ENCODE results near the gene ATP2B2. TPM values are rescaled to one million over a fixed set of nuclear protein-coding genes. Genes with fewer than 3 reads are reported as not detected.
A peak's percentile ranks its signal among the peaks of the same experiment; 100 is the strongest.

Gene ATP2B2
- total RNA-seq, 4 donors from 2014 or later, result 0.31 to 2.9 (median 1.8) TPM

DNA sequence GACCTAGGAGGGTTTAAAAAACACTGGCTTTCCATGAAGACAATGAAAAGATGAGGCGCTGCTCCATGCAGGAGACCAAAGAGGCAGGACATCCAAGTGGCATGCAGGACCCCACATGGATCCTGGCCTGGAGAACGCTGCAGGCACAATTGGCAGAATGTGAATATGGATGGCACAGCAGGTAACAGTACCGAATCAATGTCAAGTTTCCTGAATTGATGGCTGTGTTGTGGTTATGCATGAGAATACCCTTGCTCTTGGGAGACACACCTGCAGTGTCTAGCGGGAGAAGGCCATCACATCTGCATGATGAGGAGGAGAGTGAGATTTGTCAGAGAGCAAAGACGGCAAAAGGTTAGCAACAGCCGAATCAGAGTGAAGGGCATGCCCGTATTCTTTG, 110.2 kb downstream of the ATP2B2 start:
- TF ChIP-seq, protein P1, sequence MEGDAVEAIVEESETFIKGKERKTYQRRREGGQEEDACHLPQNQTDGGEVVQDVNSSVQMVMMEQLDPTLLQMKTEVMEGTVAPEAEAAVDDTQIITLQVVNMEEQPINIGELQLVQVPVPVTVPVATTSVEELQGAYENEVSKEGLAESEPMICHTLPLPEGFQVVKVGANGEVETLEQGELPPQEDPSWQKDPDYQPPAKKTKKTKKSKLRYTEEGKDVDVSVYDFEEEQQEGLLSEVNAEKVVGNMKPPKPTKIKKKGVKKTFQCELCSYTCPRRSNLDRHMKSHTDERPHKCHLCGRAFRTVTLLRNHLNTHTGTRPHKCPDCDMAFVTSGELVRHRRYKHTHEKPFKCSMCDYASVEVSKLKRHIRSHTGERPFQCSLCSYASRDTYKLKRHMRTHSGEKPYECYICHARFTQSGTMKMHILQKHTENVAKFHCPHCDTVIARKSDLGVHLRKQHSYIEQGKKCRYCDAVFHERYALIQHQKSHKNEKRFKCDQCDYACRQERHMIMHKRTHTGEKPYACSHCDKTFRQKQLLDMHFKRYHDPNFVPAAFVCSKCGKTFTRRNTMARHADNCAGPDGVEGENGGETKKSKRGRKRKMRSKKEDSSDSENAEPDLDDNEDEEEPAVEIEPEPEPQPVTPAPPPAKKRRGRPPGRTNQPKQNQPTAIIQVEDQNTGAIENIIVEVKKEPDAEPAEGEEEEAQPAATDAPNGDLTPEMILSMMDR (IDR thresholded peaks at IDR 0.05 in 4 of 5, conservative IDR thresholded peaks at IDR 0.05 in 1 of 5), result no peak
- TF ChIP-seq POLR2A (IDR thresholded peaks at IDR 0.05), result no peak
- Histone ChIP-seq H3K4me3 (no peak overlapping the region), H3K9me3 (no peaks in the 10 kb centered on the region), H3K27ac (no peak overlapping the region), H3K36me3 (no peaks in the 10 kb centered on the region), H3K27me3 (no peaks in the 10 kb centered on the region), H3K4me1 (peaks cover 8 to 35% of the 10 kb centered on the region in 2 donors)
- no peak for DNase-seq
- intact Hi-C loops (cut with DNase I; ENCODE audit: low total_unique reads), result no loop called here
- in situ Hi-C loops (cut with MboI; ENCODE audit: low sequenced_read_pairs in 4 of 4), result no loop called here
- no peak for ATAC-seq

DNA sequence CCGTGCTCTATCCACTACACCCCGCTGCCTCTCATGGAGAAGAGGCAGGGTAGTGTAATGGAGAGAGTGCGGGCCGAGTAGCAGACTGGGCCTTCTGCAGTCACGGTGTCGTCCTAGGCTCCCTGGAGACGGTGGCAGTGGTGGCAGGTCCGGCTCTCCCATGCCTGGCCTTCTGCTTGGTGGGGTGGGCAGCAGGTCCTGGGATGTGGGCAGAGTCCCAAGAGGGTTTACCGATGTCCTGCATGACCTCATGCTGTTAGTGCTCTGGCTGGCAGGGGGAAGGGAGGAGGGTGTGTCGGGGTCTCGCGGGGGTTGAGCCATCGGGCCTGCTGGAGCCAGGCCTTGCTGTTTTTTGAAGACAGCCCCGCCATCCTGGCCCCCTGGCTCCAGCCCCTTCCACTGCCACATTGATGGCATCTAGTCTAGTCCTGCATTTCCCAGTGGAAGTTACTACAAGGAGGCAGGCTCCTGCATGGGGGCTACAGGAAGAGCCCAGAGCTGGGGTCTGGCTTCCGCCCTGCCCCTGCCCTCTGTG, 110.8 kb downstream of the ATP2B2 start:
- no peak for TF ChIP-seq POLR2A (IDR thresholded peaks at IDR 0.05)
- TF ChIP-seq, protein P1 (IDR thresholded peaks at IDR 0.05 in 4 of 5, conservative IDR thresholded peaks at IDR 0.05 in 1 of 5), result no peak
- H3K9me3 ChIP-seq, result no peaks in the 10 kb centered on the region
- no peak for DNase-seq
- in situ Hi-C loops (cut with MboI; ENCODE audit: low sequenced_read_pairs in 4 of 4), result no loop called here
- peak overlapping the region in 1 of 4 donors; percentile 54 for H3K27ac ChIP-seq
- no peak for ATAC-seq
- no peaks in the 10 kb centered on the region for H3K27me3 ChIP-seq
- H3K36me3 ChIP-seq, result no peaks in the 10 kb centered on the region
- H3K4me1 ChIP-seq, result peaks cover 8 to 35% of the 10 kb centered on the region in 2 donors
- intact Hi-C loops (cut with DNase I; ENCODE audit: low total_unique reads), result no loop called here
- H3K4me3 ChIP-seq, result no peak overlapping the region

DNA sequence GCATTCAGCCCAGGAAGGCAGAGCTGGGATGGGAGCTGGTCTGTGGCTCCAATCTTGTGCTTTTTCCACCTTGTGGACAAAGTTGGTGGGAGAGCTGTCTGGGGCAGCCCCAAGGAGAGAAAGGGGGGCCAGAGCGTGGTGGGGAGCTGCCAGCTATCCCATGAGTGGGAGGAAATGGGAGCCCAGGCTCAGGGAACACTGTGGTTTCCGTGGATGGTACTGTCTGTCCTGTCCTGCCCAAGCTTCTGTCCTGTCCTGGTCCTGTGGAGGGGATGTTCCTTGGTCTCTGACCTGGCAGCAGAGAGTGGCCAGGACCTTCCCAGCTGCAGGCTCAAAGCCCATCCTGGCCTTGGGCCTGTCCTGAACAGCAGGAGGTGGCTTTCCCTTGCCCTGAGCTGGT, 111.9 kb downstream of the ATP2B2 start:
- Histone ChIP-seq H3K9me3 (no peaks in the 10 kb centered on the region), H3K4me3 (no peak overlapping the region), H3K36me3 (no peaks in the 10 kb centered on the region), H3K4me1 (peaks cover 8 to 30% of the 10 kb centered on the region in 2 donors), H3K27me3 (no peaks in the 10 kb centered on the region), H3K27ac (peak overlapping the region in 1 of 4 donors; percentile 54)
- in situ Hi-C loops (cut with MboI; ENCODE audit: low sequenced_read_pairs in 4 of 4), result no loop called here
- no peak for TF ChIP-seq POLR2A (IDR thresholded peaks at IDR 0.05)
- TF ChIP-seq, protein P1 (IDR thresholded peaks at IDR 0.05 in 4 of 5, conservative IDR thresholded peaks at IDR 0.05 in 1 of 5), result no peak
- peak in 1 of 2 donors; percentile 32 for DNase-seq
- ATAC-seq, result peak in 1 of 2 donors; percentile 56
- intact Hi-C loops (cut with DNase I; ENCODE audit: low total_unique reads), result no loop called here

DNA sequence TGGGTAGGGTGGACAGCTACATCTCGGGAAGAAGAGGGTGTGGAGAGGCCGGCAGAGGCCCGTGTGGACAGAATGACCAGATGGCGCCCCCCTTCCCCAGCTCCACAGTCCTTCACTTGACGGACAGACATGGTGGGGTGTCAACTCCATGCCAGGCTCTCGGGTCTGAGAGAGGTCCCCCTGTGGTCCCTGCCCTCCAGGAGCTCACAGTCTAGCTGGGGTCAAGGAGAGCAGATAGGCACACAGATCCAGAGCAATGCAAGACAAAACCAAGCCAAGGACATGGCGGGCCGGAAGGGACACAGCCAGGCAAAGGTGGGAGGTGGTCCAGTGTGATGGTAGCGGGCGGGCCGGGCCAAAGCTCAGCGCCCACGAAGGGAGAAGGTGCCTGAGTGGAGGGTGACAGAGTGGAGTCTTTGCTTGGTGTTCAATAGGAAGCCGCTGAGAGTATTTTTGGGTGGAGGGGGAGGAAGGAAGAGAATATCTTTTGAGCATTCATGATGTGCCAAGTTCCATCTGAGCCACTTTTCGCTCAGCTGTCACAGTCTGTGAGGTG, 112.4 kb downstream of the ATP2B2 start:
- in situ Hi-C loops (cut with MboI; ENCODE audit: low sequenced_read_pairs in 4 of 4), result no loop called here

More for the DNA sequence above, 112.4 kb downstream of the ATP2B2 start:
- TF ChIP-seq, protein P1 (IDR thresholded peaks at IDR 0.05 in 4 of 5, conservative IDR thresholded peaks at IDR 0.05 in 1 of 5), result no peak
- no peak for TF ChIP-seq POLR2A (IDR thresholded peaks at IDR 0.05)
- Histone ChIP-seq H3K4me1 (peaks cover 6 to 25% of the 10 kb centered on the region in 2 donors), H3K36me3 (no peaks in the 10 kb centered on the region), H3K27ac (peak overlapping the region in 1 of 4 donors; percentile 54), H3K4me3 (no peak overlapping the region), H3K27me3 (no peaks in the 10 kb centered on the region), H3K9me3 (no peaks in the 10 kb centered on the region)
- ATAC-seq, result no peak
- intact Hi-C loops (cut with DNase I; ENCODE audit: low total_unique reads), result no loop called here
- no peak for DNase-seq
